Esophagus muscularis mucosa (tissue), 4 donors: Measurements from ENCODE around the gene MT1G. TPM values are rescaled to one million over a fixed set of nuclear protein-coding genes. Genes with fewer than 3 reads are reported as not detected.

Experiments
- DNase-seq: peaks from one replicate; pipeline ENCODE4 v3.0.0-alpha.2; 2017; ENCODE audit errors: extremely low spot score
- H3K27ac ChIP-seq, 4 donors: fragments of 200-600 bp; sonication (generic); replicated peaks in 1 of 4; 1 replicate in 3 of 4; 2 replicates in 1 of 4; pipeline ENCODE4 v1.5.1; 2016 to 2019; ENCODE audit warnings: mild to moderate bottlenecking in 1 of 4
- H3K27me3 ChIP-seq, 4 donors: fragments of 200-600 bp; sonication (generic); one replicate each; pipeline versions ENCODE4 v1.5.1 to v1.6.0; 2016 to 2019
- H3K36me3 ChIP-seq, 4 donors: fragments of 200-600 bp; sonication (generic); one replicate each; pipeline ENCODE4 v1.5.1; 2016 to 2019
- H3K4me1 ChIP-seq, 4 donors: fragments of 200-600 bp; sonication (generic); one replicate each; pipeline ENCODE4 v1.5.1; 2016 to 2019
- H3K4me3 ChIP-seq, 4 donors: fragments of 200-600 bp; sonication (generic); 1 replicate in 2 of 4; 2 replicates in 2 of 4; pipeline ENCODE4 v1.5.1; 2016 to 2019; ENCODE audit warnings: mild to moderate bottlenecking in 4 of 4, moderate library complexity in 1 of 4
- H3K9me3 ChIP-seq, 4 donors: fragments of 200-600 bp; sonication (generic); 1 replicate in 3 of 4; 2 replicates in 1 of 4; pipeline ENCODE4 v1.5.1; 2016 to 2019
- EP300 ChIP-seq: sonication (generic); formaldehyde crosslinking; IDR thresholded peaks from one replicate; pipeline ENCODE4 v1.6.1; 2017; ENCODE audit warnings: antibody characterized with exemption
- POLR2A ChIP-seq: fragments of 450-650 bp; IDR thresholded peaks from one replicate; pipeline ENCODE4 v1.6.1; 2017; ENCODE audit warnings: antibody characterized with exemption, moderate library complexity, mild to moderate bottlenecking, low read depth
- POLR2AphosphoS5 ChIP-seq, 2 donors: sonication (generic); formaldehyde crosslinking; IDR thresholded peaks; one replicate each; pipeline ENCODE4 v1.6.1; 2017; ENCODE audit warnings: antibody characterized with exemption in 2 of 2
- WGBS: methylation state at CpG from one replicate; pipeline ENCODE4 v1.1.5; 2018; 5-methylcytosine and 5-hydroxymethylcytosine counted together
- intact Hi-C: fragments of 100-400 bp; cut with DNase I; formaldehyde crosslinking; loops from one replicate; pipeline ENCODE4 v1.15.1; 2023
- total RNA-seq, 4 donors: library from RNA; depleted of rRNA; stranded (reverse); fragments of >200 nt; gene quantifications; one replicate each; pipeline versions ENCODE4 v1.1.0 to v1.2.1, GENCODE V29; 2016
- TF ChIP-seq, protein P1 (sequence below), 3 experiments: fragments of 200-600 bp in 2 of 3; fragments of 450-650 bp in 1 of 3; sonication (generic) in 2 of 3; IDR thresholded peaks; one replicate each; pipeline ENCODE4 v1.5.1; 2017 to 2019; ENCODE audit warnings: antibody characterized with exemption in 3 of 3, mild to moderate bottlenecking in 2 of 3, moderate library complexity in 1 of 3

Gene MT1G
- total RNA-seq, 4 donors from 2014 or later, result 4.9 to 59.0 (median 19.0) TPM; not detected in 1

DNA sequence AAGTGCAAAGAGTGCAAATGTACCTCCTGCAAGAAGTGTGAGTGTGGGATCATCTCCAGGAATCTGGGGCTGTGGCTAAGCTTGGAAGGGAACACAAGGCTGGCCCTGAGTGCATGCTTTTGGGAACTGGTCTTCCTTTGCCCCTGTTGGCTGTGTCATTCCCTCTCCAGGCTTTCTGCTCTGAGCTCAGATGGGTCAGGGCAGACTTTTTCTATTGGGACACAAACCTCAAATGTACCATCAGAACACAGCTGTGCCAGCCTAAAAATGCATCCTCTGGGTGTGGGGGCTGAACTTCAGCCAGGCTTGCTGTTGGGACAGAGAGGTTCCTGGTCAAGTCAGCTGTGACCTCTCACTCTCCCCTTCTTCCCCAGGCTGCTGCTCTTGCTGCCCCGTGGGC is 15.3 kb downstream of the MT1G start:
- Histone ChIP-seq H3K27ac (no peak overlapping the region), H3K4me1 (peaks cover 4 to 5% (median 5%) of the 10 kb centered on the region in 4 donors), H3K27me3 (peaks cover 0 to 39% (median 6%) of the 10 kb centered on the region in 4 donors), H3K4me3 (no peak overlapping the region), H3K9me3 (no peaks in the 10 kb centered on the region), H3K36me3 (no peaks in the 10 kb centered on the region)
- intact Hi-C loops, result no loop called here
- no peak for DNase-seq
- TF ChIP-seq POLR2A, result no peak
- TF ChIP-seq, protein P1, sequence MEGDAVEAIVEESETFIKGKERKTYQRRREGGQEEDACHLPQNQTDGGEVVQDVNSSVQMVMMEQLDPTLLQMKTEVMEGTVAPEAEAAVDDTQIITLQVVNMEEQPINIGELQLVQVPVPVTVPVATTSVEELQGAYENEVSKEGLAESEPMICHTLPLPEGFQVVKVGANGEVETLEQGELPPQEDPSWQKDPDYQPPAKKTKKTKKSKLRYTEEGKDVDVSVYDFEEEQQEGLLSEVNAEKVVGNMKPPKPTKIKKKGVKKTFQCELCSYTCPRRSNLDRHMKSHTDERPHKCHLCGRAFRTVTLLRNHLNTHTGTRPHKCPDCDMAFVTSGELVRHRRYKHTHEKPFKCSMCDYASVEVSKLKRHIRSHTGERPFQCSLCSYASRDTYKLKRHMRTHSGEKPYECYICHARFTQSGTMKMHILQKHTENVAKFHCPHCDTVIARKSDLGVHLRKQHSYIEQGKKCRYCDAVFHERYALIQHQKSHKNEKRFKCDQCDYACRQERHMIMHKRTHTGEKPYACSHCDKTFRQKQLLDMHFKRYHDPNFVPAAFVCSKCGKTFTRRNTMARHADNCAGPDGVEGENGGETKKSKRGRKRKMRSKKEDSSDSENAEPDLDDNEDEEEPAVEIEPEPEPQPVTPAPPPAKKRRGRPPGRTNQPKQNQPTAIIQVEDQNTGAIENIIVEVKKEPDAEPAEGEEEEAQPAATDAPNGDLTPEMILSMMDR (IDR thresholded peaks at IDR 0.05), result no peak
- TF ChIP-seq EP300, result no peak
- no peak for TF ChIP-seq POLR2AphosphoS5 (IDR thresholded peaks at IDR 0.05)
- WGBS, result 44% methylated on average over 1 of the region's 1 CpG

DNA sequence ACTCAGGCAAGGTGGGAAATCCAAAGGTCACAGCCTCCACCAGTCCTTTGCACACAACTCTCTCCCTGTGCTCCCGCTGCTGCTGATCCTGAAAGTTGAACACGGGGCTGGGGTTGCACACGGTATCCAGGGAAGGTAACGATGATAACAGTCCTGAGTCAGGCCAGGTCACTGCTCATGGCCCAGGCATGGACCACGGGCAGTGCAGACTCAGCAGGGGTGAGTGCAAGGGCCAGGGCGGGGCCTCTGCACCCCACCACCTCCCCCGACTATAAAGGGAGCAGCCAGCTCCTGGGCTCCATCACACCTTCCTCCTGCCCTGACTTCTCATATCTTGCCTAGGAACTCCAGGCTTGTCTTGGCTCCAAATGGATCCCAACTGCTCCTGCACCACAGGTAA is 16.3 kb downstream of the MT1G start, which contains the start of gene MT1B:
MT1B (plus strand) TSS at position 301 of the 400 bp plus-strand sequence; CDS start at position 369, 68 bp downstream.
- no peak for DNase-seq
- TF ChIP-seq POLR2AphosphoS5 (IDR thresholded peaks at IDR 0.05) (no peak), EP300 (no peak), POLR2A (no peak)
- TF ChIP-seq, protein P1 (IDR thresholded peaks at IDR 0.05), result no peak
- intact Hi-C loops, result no loop called here
- 100% methylated on average over 1 of the region's 7 CpGs for WGBS
- no peak within 1 kb of the TSS for H3K27ac ChIP-seq
- no peaks in the 10 kb centered on the region for H3K36me3 ChIP-seq
- no peak within 1 kb of the TSS for H3K4me3 ChIP-seq
- peaks cover 0 to 44% (median 5%) of the 10 kb centered on the region in 4 donors for H3K27me3 ChIP-seq
- H3K4me1 ChIP-seq, result no peaks in the 10 kb centered on the region
- no peaks in the 10 kb centered on the region for H3K9me3 ChIP-seq

- H3K27ac ChIP-seq, result no peak overlapping the region
- TF ChIP-seq EP300 (no peak), POLR2AphosphoS5 (IDR thresholded peaks at IDR 0.05) (no peak), POLR2A (no peak)
- TF ChIP-seq, protein P1 (IDR thresholded peaks at IDR 0.05), result no peak
- no peaks in the 10 kb centered on the region for H3K9me3 ChIP-seq
- 79% methylated on average over 3 of the region's 3 CpGs for WGBS
- H3K4me3 ChIP-seq, result no peak overlapping the region
- no peak for DNase-seq
- peaks cover 0 to 62% (median 5%) of the 10 kb centered on the region in 4 donors for H3K27me3 ChIP-seq
- intact Hi-C loops, result no loop called here
- H3K4me1 ChIP-seq, result no peaks in the 10 kb centered on the region
- no peaks in the 10 kb centered on the region for H3K36me3 ChIP-seq
These were observed 18.0 kb downstream of the MT1G start for GRCh38 chr16:56649820-56650219.

DNA sequence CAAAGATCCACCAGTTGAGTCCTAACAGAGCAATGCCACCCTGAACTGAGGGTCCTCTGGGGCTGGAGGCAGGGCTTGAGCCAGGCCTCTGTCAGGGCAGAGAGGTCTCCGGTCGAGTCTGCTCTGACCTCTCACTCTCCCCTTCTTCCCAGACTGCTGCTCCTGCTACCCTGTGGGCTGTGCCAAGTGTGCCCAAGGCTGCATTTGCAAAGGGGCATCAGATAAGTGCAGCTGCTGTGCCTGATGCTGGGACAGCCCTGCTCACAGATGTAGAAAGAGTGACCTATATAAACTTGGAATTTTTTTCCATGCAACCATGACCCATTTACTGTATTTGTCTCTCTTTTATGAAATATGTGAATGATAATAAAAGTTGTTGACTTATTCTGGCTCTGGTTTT is 18.6 kb downstream of the MT1G start:
- H3K4me3 ChIP-seq, result no peak overlapping the region
- DNase-seq, result no peak
- TF ChIP-seq POLR2AphosphoS5 (IDR thresholded peaks at IDR 0.05) (no peak), POLR2A (no peak), EP300 (no peak)
- TF ChIP-seq, protein P1 (IDR thresholded peaks at IDR 0.05), result no peak
- WGBS, result 100% methylated on average over 2 of the region's 2 CpGs
- H3K9me3 ChIP-seq, result no peaks in the 10 kb centered on the region
- H3K27ac ChIP-seq, result no peak overlapping the region
- peaks cover 0 to 67% (median 5%) of the 10 kb centered on the region in 4 donors for H3K27me3 ChIP-seq
- no peaks in the 10 kb centered on the region for H3K36me3 ChIP-seq
- peaks cover 0 to under 1% (median 0%) of the 10 kb centered on the region in 4 donors for H3K4me1 ChIP-seq
- intact Hi-C loops, result no loop called here
